Keratinocyte (primary cell): ENCODE data around the gene ARHGAP4. TPM values are rescaled to one million over a fixed set of nuclear protein-coding genes. Genes with fewer than 3 reads are reported as not detected.

Source experiments
- DNase-seq: peaks from one replicate; pipeline ENCODE4 v3.0.0-alpha.2; 2011; ENCODE audit warnings: low read depth, missing footprints, low spot score
- FAIRE-seq: peaks from 2 replicates; lab custom pipeline; 2011; peaks lifted over from hg19 to GRCh38; lab: Jason Lieb, UNC
- H2AFZ ChIP-seq: 2 replicates; pipeline ENCODE4 v1.6.0; 2012; ENCODE audit warnings: low read length, control low read depth, inconsistent platforms; ENCODE audit not compliant: control insufficient read depth
- H3K27ac ChIP-seq: 2 replicates; pipeline ENCODE4 v1.5.1; 2011; ENCODE audit warnings: low read length; ENCODE audit not compliant: control insufficient read depth, insufficient read depth
- H3K27me3 ChIP-seq: 3 replicates; pipeline ENCODE4 v1.6.0; 2011; ENCODE audit warnings: low read length; ENCODE audit not compliant: control insufficient read depth, insufficient read depth; ENCODE audit errors: extremely low read depth
- H3K36me3 ChIP-seq, 2 experiments: 2 replicates in 1 of 2; 3 replicates in 1 of 2; pipeline ENCODE4 v1.5.1; 2011; ENCODE audit warnings: low read length in 2 of 2, mild to moderate bottlenecking in 1 of 2; ENCODE audit not compliant: control insufficient read depth in 2 of 2, insufficient read depth in 2 of 2; ENCODE audit errors: extremely low read depth in 1 of 2
- H3K4me1 ChIP-seq: 3 replicates; pipeline ENCODE4 v1.5.1; 2011; ENCODE audit warnings: low read length; ENCODE audit not compliant: control insufficient read depth, insufficient read depth; ENCODE audit errors: extremely low read depth
- H3K4me2 ChIP-seq: 3 replicates; pipeline ENCODE4 v1.6.0; 2011; ENCODE audit warnings: low read depth, low read length; ENCODE audit not compliant: control insufficient read depth, insufficient read depth; ENCODE audit errors: extremely low read depth
- H3K4me3 ChIP-seq, 3 experiments: fragments of 200-600 bp in 1 of 3; sonication (generic) in 1 of 3; 2 replicates in 2 of 3; 3 replicates in 1 of 3; pipeline ENCODE4 v1.5.1; 2011 to 2016; ENCODE audit warnings: low read length in 3 of 3, mild to moderate bottlenecking in 3 of 3, control low read depth in 2 of 3, inconsistent platforms in 1 of 3, low read depth in 1 of 3, mixed read lengths in 1 of 3, mixed run types in 1 of 3, moderate library complexity in 1 of 3; ENCODE audit not compliant: control insufficient read depth in 2 of 3, insufficient read depth in 2 of 3; ENCODE audit errors: extremely low read depth in 1 of 3
- H3K79me2 ChIP-seq: 2 replicates; pipeline ENCODE4 v1.6.0; 2012; ENCODE audit warnings: low read length; ENCODE audit not compliant: control insufficient read depth, insufficient read depth
- H3K9ac ChIP-seq: 3 replicates; pipeline ENCODE4 v1.6.0; 2011; ENCODE audit warnings: low read length; ENCODE audit not compliant: control insufficient read depth, insufficient read depth; ENCODE audit errors: extremely low read depth
- H3K9me1 ChIP-seq: 3 replicates; pipeline ENCODE4 v1.6.0; 2011; ENCODE audit warnings: low read length; ENCODE audit not compliant: control insufficient read depth, insufficient read depth; ENCODE audit errors: extremely low read depth
- H3K9me3 ChIP-seq: 2 replicates; pipeline ENCODE4 v1.5.1; 2012; ENCODE audit warnings: low read depth, low read length; ENCODE audit not compliant: control insufficient read depth
- H4K20me1 ChIP-seq: 3 replicates; pipeline ENCODE4 v1.6.0; 2011; ENCODE audit warnings: low read length; ENCODE audit not compliant: control insufficient read depth, insufficient read depth; ENCODE audit errors: extremely low read depth
- EZH2 ChIP-seq: IDR thresholded peaks from one replicate; pipeline ENCODE4 v1.6.1; 2012; ENCODE audit warnings: inconsistent platforms, mild to moderate bottlenecking, low read length, moderate library complexity
- dilution Hi-C: fragments of 300-500 bp; cut with MboI; formaldehyde crosslinking; loops from one replicate; pipeline ENCODE4 v1.7.0; 2020; ENCODE audit warnings: low sequenced_read_pairs; ENCODE audit not compliant: extremely low pct_ligation_motif_present
- polyA plus RNA-seq, 5 experiments: library from polyadenylated mRNA; depleted of rRNA in 3 of 5; stranded (reverse) in 3 of 5; stranded (forward) in 1 of 5; unstranded in 1 of 5; fragments of >200 nt; gene quantifications; 1 replicate in 1 of 5; 2 replicates in 3 of 5; 3 replicates in 1 of 5; pipeline versions ENCODE4 v1.2.1 to v1.2.3, GENCODE V29; 2011 to 2012; ENCODE audit warnings: missing spikeins in 2 of 5, low read depth in 1 of 5, low replicate concordance in 1 of 5
- TF ChIP-seq, protein P1 (sequence below), 3 experiments: IDR thresholded peaks in 1 of 3; conservative IDR thresholded peaks in 1 of 3; optimal IDR thresholded peaks in 1 of 3; 2 replicates in 2 of 3; 3 replicates in 1 of 3; pipeline versions ENCODE3 to v1.5.1; 2011; ENCODE audit warnings: low read length in 3 of 3, mild to moderate bottlenecking in 3 of 3, moderate library complexity in 2 of 3, control low read depth in 1 of 3, inconsistent platforms in 1 of 3; ENCODE audit not compliant: insufficient read depth in 2 of 3; ENCODE audit errors: extremely low read depth in 1 of 3

The ARHGAP4 gene
- polyA plus RNA-seq, 1 donor (not counting 4 experiments of a cell fraction or from before 2014, with no cell fraction given): 0.35 TPM

DNA sequence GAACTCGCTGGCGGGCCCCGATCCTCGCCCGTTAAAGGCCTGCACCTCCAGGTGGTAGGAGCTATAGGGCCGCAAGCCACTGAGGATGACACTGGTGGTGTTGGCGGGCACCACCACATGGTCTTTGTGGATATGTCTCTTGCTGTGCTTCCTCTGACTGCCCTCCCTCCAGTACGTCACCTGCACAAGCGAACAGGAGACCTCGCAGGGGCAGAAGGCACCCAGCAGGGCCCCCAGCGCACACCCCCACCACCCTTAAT lies 60.8 kb downstream of the ARHGAP4 start:
- no peak for TF ChIP-seq EZH2
- TF ChIP-seq, protein P1, sequence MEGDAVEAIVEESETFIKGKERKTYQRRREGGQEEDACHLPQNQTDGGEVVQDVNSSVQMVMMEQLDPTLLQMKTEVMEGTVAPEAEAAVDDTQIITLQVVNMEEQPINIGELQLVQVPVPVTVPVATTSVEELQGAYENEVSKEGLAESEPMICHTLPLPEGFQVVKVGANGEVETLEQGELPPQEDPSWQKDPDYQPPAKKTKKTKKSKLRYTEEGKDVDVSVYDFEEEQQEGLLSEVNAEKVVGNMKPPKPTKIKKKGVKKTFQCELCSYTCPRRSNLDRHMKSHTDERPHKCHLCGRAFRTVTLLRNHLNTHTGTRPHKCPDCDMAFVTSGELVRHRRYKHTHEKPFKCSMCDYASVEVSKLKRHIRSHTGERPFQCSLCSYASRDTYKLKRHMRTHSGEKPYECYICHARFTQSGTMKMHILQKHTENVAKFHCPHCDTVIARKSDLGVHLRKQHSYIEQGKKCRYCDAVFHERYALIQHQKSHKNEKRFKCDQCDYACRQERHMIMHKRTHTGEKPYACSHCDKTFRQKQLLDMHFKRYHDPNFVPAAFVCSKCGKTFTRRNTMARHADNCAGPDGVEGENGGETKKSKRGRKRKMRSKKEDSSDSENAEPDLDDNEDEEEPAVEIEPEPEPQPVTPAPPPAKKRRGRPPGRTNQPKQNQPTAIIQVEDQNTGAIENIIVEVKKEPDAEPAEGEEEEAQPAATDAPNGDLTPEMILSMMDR (optimal IDR thresholded peaks at IDR 0.05 in 1 of 3, IDR thresholded peaks at IDR 0.05 in 1 of 3, conservative IDR thresholded peaks at IDR 0.05 in 1 of 3; ENCODE audit: extremely low read depth in 1 of 3, insufficient read depth in 2 of 3, low read length in 3 of 3): no peak
- H3K4me3 ChIP-seq: no peak overlapping the region
- dilution Hi-C loops: no loop called here
- peaks cover 0 to 9% of the 10 kb centered on the region in 2 experiments for H3K36me3 ChIP-seq
- H3K79me2 ChIP-seq: no peaks in the 10 kb centered on the region
- no peak overlapping the region for H3K9ac ChIP-seq
- no peak for FAIRE-seq
- no peaks in the 10 kb centered on the region for H3K27me3 ChIP-seq
- no peak for DNase-seq
- no peak overlapping the region for H3K4me2 ChIP-seq
- H3K9me1 ChIP-seq: no peaks in the 10 kb centered on the region
- no peaks in the 10 kb centered on the region for H3K4me1 ChIP-seq
- H3K9me3 ChIP-seq: no peaks in the 10 kb centered on the region
- H4K20me1 ChIP-seq: no peaks in the 10 kb centered on the region
- no peak overlapping the region for H2AFZ ChIP-seq
- no peak overlapping the region for H3K27ac ChIP-seq

- no peak overlapping the region for H3K27ac ChIP-seq
- no peaks in the 10 kb centered on the region for H3K79me2 ChIP-seq
- H3K27me3 ChIP-seq: no peaks in the 10 kb centered on the region
- no peak overlapping the region for H3K4me3 ChIP-seq
- H3K9me1 ChIP-seq: no peaks in the 10 kb centered on the region
- FAIRE-seq (no peak), DNase-seq (no peak)
- H3K9me3 ChIP-seq: no peaks in the 10 kb centered on the region
- no peak for TF ChIP-seq EZH2
- TF ChIP-seq, protein P1 (optimal IDR thresholded peaks at IDR 0.05 in 1 of 3, IDR thresholded peaks at IDR 0.05 in 1 of 3, conservative IDR thresholded peaks at IDR 0.05 in 1 of 3; ENCODE audit: extremely low read depth in 1 of 3, insufficient read depth in 2 of 3, low read length in 3 of 3): no peak
- peaks cover 0 to 9% of the 10 kb centered on the region in 2 experiments for H3K36me3 ChIP-seq
- no peak overlapping the region for H3K4me2 ChIP-seq
- no peak overlapping the region for H3K9ac ChIP-seq
- H3K4me1 ChIP-seq: no peaks in the 10 kb centered on the region
- H4K20me1 ChIP-seq: no peaks in the 10 kb centered on the region
- H2AFZ ChIP-seq: no peak overlapping the region
- dilution Hi-C loops: no loop called here
Observed at GRCh38 chrX:153864561-153865320, 61.3 kb downstream of the ARHGAP4 start.
